T-helper 2 cell treated with Interferon-gamma antibody and Interleukin-4, amounts not matched to agents 5 μg/mL and 100 μg/mL, for 36 hours (primary cell): ENCODE measurements around the gene OR2AG1.
"Not testable (repeated sequence)": the region's sequence is repeated elsewhere in the genome, so short reads cannot be mapped to it uniquely, and the experiment has no call there.

Experiments
- DNase-seq: peaks from one replicate; pipeline ENCODE4 v3.0.0; 2021; ENCODE audit warnings: low spot score
- H3K27ac Mint-ChIP-seq: one replicate; pipeline ENCODE4 v1.8.0; 2021; ENCODE audit warnings: mild to moderate bottlenecking, mixed read lengths
- H3K27me3 Mint-ChIP-seq: one replicate; pipeline ENCODE4 v1.8.0; 2021; ENCODE audit warnings: low read depth, mixed read lengths
- H3K36me3 Mint-ChIP-seq: one replicate; pipeline ENCODE4 v1.8.0; 2021; ENCODE audit warnings: low read depth, mixed read lengths
- H3K4me1 Mint-ChIP-seq: one replicate; pipeline ENCODE4 v1.8.0; 2021; ENCODE audit warnings: low read depth, mixed read lengths
- H3K4me3 Mint-ChIP-seq: one replicate; pipeline ENCODE4 v1.8.0; 2022; ENCODE audit warnings: mild to moderate bottlenecking, moderate library complexity, mixed read lengths
- H3K9me3 Mint-ChIP-seq: one replicate; pipeline ENCODE4 v1.8.0; 2021; ENCODE audit warnings: mixed read lengths

OR2AG1 gene

DNA sequence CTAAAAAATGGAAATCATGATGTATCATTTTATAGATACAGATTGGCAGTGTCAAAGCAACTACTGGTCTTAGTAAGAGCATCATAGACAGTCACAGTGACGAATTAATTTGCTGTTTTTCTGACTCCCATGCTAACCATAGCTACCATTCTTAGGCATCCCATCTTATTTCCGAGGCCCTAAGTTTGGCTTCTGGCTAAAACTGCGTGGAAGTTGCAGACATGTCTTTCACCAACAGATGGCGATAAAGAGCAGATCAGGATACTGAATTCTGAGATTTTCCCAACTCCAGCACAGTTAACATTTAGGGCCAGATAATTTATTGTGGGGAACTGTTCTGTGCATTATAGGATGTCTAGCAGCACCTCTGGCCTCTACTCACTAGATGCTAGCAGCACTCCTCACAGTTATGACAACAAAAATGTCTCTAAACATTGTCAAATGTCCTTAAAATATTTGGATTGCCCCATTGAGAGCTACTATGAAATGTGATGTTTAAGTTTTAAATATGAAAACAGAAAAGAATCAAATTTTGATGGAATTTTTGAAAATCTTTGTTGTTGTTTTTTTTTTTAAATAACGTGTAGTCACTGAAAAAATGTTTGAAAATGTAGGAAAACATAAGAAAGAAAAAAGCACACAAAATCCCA, 27.4 kb upstream of the OR2AG1 start:
- Mint-ChIP-seq H3K4me1 (peaks cover 7% of the 10 kb centered on the region), H3K36me3 (no peaks in the 10 kb centered on the region), H3K9me3 (no peaks in the 10 kb centered on the region), H3K27ac (no peak overlapping the region), H3K27me3 (peaks cover 7% of the 10 kb centered on the region), H3K4me3 (no peak overlapping the region)
- no peak for DNase-seq

GRCh38 chr11:6755953-6756347, 26.9 kb upstream of the OR2AG1 start:
- Mint-ChIP-seq H3K27ac (no peak overlapping the region), H3K4me1 (peaks cover 3% of the 10 kb centered on the region), H3K27me3 (peaks cover 10% of the 10 kb centered on the region), H3K4me3 (no peak overlapping the region), H3K36me3 (no peaks in the 10 kb centered on the region), H3K9me3 (no peaks in the 10 kb centered on the region)
- DNase-seq: no peak

DNA sequence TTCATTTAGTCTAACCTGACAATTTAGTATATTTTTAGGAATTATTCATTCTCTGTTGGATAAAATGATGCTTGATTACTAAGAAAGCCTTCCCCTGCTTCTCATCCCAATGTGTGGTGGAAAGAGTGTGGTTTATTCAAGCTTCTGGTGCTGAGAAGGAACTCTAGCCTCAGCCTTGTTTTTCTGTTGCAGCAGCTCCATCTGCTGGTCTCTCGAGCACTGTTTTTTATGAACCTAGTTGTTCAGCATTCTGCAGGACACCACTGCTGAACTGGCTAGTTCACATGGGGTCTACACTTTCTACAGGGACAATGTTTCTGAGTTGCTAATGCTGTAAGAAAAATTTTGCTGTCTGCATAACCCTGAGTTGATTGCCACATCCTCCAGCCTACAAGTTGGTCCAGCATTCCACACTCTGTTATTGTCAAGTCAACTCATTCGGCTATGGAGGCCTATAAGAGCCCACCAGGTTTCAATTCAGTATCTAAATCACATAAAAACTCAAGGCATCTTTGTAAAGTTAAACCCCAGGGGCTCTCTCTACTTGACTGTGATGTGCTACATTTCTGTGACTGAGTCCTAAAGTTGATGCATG, 25.4 kb upstream of the OR2AG1 start:
- H3K9me3 Mint-ChIP-seq: no peaks in the 10 kb centered on the region
- peak; percentile 36 for DNase-seq
- no peak overlapping the region for H3K27ac Mint-ChIP-seq
- peaks cover 3% of the 10 kb centered on the region for H3K4me1 Mint-ChIP-seq
- no peaks in the 10 kb centered on the region for H3K36me3 Mint-ChIP-seq
- H3K4me3 Mint-ChIP-seq: no peak overlapping the region
- peaks cover 12% of the 10 kb centered on the region for H3K27me3 Mint-ChIP-seq

GRCh38 chr11:6771926-6772893, 10.6 kb upstream of the OR2AG1 start, which contains the start of gene OR2AG2:
Gene OR2AG2, minus strand, starts transcription at chr11:6771976. Its CDS starts 3,019 bp downstream, at chr11:6768957.
- Mint-ChIP-seq H3K27ac (no peak within 1 kb of the TSS), H3K4me3 (no peak within 1 kb of the TSS), H3K4me1 (no peaks in the 10 kb centered on the region), H3K9me3 (no peaks in the 10 kb centered on the region), H3K27me3 (peaks cover 17% of the 10 kb centered on the region), H3K36me3 (no peaks in the 10 kb centered on the region)
- no peak for DNase-seq

GRCh38 chr11:6778518-6778917, 4.3 kb upstream of the OR2AG1 start:
- Mint-ChIP-seq H3K4me3 (no peak overlapping the region), H3K36me3 (no peaks in the 10 kb centered on the region), H3K27ac (no peak overlapping the region)

GRCh38 chr11:6780829-6781228, 2.0 kb upstream of the OR2AG1 start:
- Mint-ChIP-seq H3K9me3 (no peaks in the 10 kb centered on the region), H3K36me3 (no peaks in the 10 kb centered on the region), H3K4me1 (no peaks in the 10 kb centered on the region), H3K27me3 (peaks cover 23% of the 10 kb centered on the region), H3K27ac (no peak overlapping the region), H3K4me3 (no peak overlapping the region)
- no peak for DNase-seq

More at GRCh38 chr11:6778518-6778917, 4.3 kb upstream of the OR2AG1 start:
- Mint-ChIP-seq H3K4me1 (no peaks in the 10 kb centered on the region), H3K27me3 (peaks cover 18% of the 10 kb centered on the region), H3K9me3 (no peaks in the 10 kb centered on the region)
- no peak for DNase-seq

DNA sequence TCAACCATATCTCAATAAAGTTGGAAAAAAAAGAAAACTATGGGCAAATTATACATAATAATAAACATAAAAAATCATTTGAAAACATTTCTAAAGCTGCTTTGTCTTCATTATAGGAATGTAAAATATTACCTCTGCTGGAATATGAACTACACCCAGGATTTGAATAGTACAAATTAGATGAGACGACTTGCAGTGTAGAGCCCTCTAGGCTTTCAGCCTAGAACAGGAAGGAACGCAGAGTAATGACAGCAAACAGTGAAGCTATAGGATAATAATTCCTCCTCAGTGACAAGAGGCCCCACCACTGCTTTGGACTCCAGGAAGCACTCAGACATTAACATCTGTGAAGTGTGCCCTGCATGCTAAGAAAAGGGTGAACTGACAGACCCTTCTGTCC, 7.7 kb downstream of the OR2AG1 start:
- Mint-ChIP-seq H3K9me3 (no peaks in the 10 kb centered on the region), H3K4me1 (no peaks in the 10 kb centered on the region), H3K36me3 (no peaks in the 10 kb centered on the region), H3K27ac (no peak overlapping the region), H3K4me3 (no peak overlapping the region), H3K27me3 (peaks cover 8% of the 10 kb centered on the region)
- no peak for DNase-seq

DNA sequence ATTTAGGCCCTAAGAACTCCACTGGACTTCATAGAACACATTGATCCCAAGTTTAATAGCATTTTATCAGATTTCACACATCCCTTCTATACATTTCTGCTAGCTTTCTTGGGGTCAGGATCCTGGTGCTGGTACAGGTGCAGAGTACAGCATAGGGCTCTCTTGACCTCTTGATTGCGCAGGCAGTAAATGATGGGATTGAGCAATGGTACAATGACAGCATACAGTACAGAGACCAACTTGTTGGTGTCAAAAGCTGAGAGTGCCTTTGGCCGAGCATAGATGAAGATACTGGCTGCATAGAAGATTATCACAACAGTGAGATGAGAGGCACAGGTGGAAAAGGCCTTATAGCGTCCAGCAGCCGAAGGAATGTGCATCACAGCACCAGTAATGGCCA, 11.8 kb downstream of the OR2AG1 start:
- peaks cover 3% of the 10 kb centered on the region for H3K27me3 Mint-ChIP-seq
- no peak for DNase-seq

GRCh38 chr11:6799402-6799801, 16.6 kb downstream of the OR2AG1 start, which contains the start of gene OR6A2:
Gene OR6A2, minus strand, starts transcription at chr11:6799689. Its CDS starts 3,981 bp downstream, at chr11:6795708.
- Mint-ChIP-seq H3K27ac (no peak within 1 kb of the TSS), H3K36me3 (no peaks in the 10 kb centered on the region), H3K9me3 (no peaks in the 10 kb centered on the region), H3K27me3 (peaks cover 3% of the 10 kb centered on the region), H3K4me3 (no peak within 1 kb of the TSS), H3K4me1 (no peaks in the 10 kb centered on the region)
- DNase-seq: no peak

More for the DNA sequence above, 11.8 kb downstream of the OR2AG1 start:
- H3K36me3 Mint-ChIP-seq: no peaks in the 10 kb centered on the region
- H3K9me3 Mint-ChIP-seq: no peaks in the 10 kb centered on the region
- H3K4me1 Mint-ChIP-seq: no peaks in the 10 kb centered on the region
- no peak overlapping the region for H3K4me3 Mint-ChIP-seq
- H3K27ac Mint-ChIP-seq: no peak overlapping the region

- DNase-seq, H3K4me1 Mint-ChIP-seq, H3K27me3 Mint-ChIP-seq, H3K27ac Mint-ChIP-seq, H3K36me3 Mint-ChIP-seq, H3K9me3 Mint-ChIP-seq, H3K4me3 Mint-ChIP-seq: not testable (repeated sequence)
Measured at GRCh38 chr11:6801075-6801474, 18.3 kb downstream of the OR2AG1 start.

DNA sequence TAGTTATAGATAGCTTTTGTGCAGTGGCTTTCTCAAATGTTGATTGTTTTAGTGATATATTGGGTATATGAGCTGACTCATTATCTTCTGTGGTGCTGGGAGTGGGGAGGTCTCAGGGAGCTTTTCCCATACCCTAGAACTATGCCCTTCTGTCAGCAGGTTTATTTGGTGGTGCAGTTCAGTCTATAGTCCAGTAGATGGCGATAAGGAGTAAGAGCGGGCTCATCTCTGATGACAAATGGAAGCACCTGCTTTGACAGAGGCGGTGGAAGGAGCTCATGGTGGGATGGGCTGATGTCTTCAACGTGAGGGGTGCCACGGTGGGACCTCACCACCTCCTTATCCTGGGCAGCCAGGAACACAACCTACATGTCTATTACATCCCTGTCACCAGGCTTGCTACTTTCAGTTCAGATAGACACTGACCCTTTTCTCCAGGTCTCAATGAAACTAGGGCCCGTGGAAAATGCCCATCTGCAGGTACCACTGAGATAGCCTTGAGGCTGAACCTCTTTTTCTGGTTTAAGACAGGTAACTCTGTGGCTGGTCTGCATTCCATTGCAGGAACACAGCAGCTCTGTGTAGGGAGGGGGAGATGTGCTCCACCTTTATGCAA, 29.7 kb downstream of the OR2AG1 start:
- no peaks in the 10 kb centered on the region for H3K36me3 Mint-ChIP-seq
- no peaks in the 10 kb centered on the region for H3K4me1 Mint-ChIP-seq
- H3K4me3 Mint-ChIP-seq: no peak overlapping the region
- H3K27ac Mint-ChIP-seq: no peak overlapping the region
- peaks cover 20% of the 10 kb centered on the region for H3K27me3 Mint-ChIP-seq
- DNase-seq: peak; percentile 22
- H3K9me3 Mint-ChIP-seq: no peaks in the 10 kb centered on the region

- Mint-ChIP-seq H3K27ac (no peak overlapping the region), H3K4me3 (no peak overlapping the region), H3K4me1 (no peaks in the 10 kb centered on the region), H3K36me3 (no peaks in the 10 kb centered on the region), H3K27me3 (peaks cover 12% of the 10 kb centered on the region), H3K9me3 (no peaks in the 10 kb centered on the region)
- DNase-seq: no peak
Measured at GRCh38 chr11:6813656-6814055, 30.8 kb downstream of the OR2AG1 start.

DNA sequence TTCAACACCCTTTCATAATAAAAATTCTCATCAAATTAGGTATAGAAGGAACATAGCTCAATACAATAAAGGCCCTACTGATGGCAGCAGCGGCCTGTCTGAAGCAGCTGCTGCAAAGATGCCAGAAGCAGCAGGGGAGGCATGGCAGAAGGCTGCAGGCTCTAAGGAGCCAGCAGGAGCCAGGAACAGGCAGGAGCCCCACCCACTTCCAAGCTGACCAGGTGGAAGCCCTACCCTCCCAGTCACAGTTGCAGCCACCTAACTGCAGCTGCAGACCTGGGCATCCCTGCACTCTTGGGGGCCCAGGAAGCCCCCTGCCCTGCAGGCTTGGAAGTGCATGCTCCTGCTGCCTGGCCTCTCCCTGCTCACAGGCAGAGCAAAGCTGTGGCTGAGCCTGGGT, 34.9 kb downstream of the OR2AG1 start:
- Mint-ChIP-seq H3K36me3 (no peaks in the 10 kb centered on the region), H3K27ac (no peak overlapping the region), H3K4me1 (no peaks in the 10 kb centered on the region), H3K9me3 (no peaks in the 10 kb centered on the region), H3K27me3 (peaks cover 9% of the 10 kb centered on the region), H3K4me3 (no peak overlapping the region)
- DNase-seq: no peak
